K562 (cell line): Measurements from ENCODE around the gene SLC25A51. TPM values are rescaled to one million over a fixed set of nuclear protein-coding genes. Genes with fewer than 3 reads are reported as not detected.

Experiments
- GATAD2A ChIP-seq: fragments of 450-650 bp; IDR thresholded peaks from 2 replicates; pipeline ENCODE4 v1.6.1; 2017
- PHF21A ChIP-seq: fragments of 450-650 bp; IDR thresholded peaks from 2 replicates; pipeline ENCODE4 v1.6.1; 2017; ENCODE audit warnings: low read depth, borderline replicate concordance
- RBM25 ChIP-seq: fragments of 200-400 bp; formaldehyde crosslinking; IDR thresholded peaks from 2 replicates; pipeline ENCODE4 v1.6.1; 2018; ENCODE audit warnings: low read length, low read depth, moderate library complexity; ENCODE audit not compliant: severe bottlenecking
- SMARCA5 ChIP-seq: fragments of 450-650 bp; IDR thresholded peaks from 2 replicates; pipeline ENCODE4 v1.6.1; 2016
- THRB ChIP-seq: fragments of 450-650 bp; formaldehyde crosslinking; conservative IDR thresholded peaks from 2 replicates; pipeline ENCODE4 v1.4.0; 2022; ENCODE audit warnings: mild to moderate bottlenecking, missing genetic modification characterization
- ZNF24 ChIP-seq: fragments of 450-650 bp; IDR thresholded peaks from 2 replicates; pipeline ENCODE4 v1.6.1; 2016
- ZNF830 ChIP-seq: fragments of 250-450 bp; sonication (Bioruptor Pico); IDR thresholded peaks from 2 replicates; pipeline ENCODE4 v1.5.0; 2021; ENCODE audit warnings: mild to moderate bottlenecking
- polyA plus RNA-seq, 8 experiments: library from polyadenylated mRNA; depleted of rRNA in 4 of 8; stranded (reverse) in 5 of 8; unstranded in 3 of 8; fragments of >200 nt; fragmentation: Nextera tagmentation in 2 of 8; fragmentation: Illumina TruSeq in 1 of 8; extraction: Ambion mirVana in 2 of 8; extraction: Trizol in 1 of 8; gene quantifications; 2 replicates each; pipeline versions ENCODE4 v1.2.1 to v1.2.3, GENCODE V29; 2011 to 2014; ENCODE audit warnings: inconsistent platforms in 1 of 8, missing spikeins in 1 of 8
- total RNA-seq, 7 experiments: library from RNA; depleted of rRNA in 6 of 7; stranded (reverse); fragments of >200 nt in 6 of 7; fragmentation: Illumina TruSeq in 2 of 7; extraction: Trizol in 2 of 7; gene quantifications; 2 replicates each; pipeline versions ENCODE4 v1.2.1 to v1.2.3, GENCODE V29; 2011 to 2021; ENCODE audit warnings: low replicate concordance in 1 of 7
- TF ChIP-seq, protein P1 (sequence below): fragments of 450-650 bp; IDR thresholded peaks from 2 replicates; pipeline ENCODE4 v1.6.1; 2016; ENCODE audit warnings: antibody characterized with exemption
- TF ChIP-seq, protein P2 (sequence below): fragments of 250-450 bp; sonication (Bioruptor Pico); IDR thresholded peaks from 2 replicates; pipeline ENCODE4 v1.4.0; 2020; ENCODE audit warnings: mild to moderate bottlenecking
- TF ChIP-seq, protein P3 (sequence below): fragments of 450-650 bp; IDR thresholded peaks from 2 replicates; pipeline ENCODE4 v1.6.1; 2016
- TF ChIP-seq, protein P4 (sequence below): sonication (generic); formaldehyde crosslinking; IDR thresholded peaks from 2 replicates; pipeline ENCODE4 v1.8.0; 2023; ENCODE audit warnings: missing genetic modification reagents, mild to moderate bottlenecking, borderline replicate concordance

Gene SLC25A51
- total and polyA plus RNA-seq, 9 of the 15 experiments (the other 6 are each of a cell fraction or from before 2014, with no cell fraction given): 9.1 to 40.7 (median 24.5) TPM

DNA sequence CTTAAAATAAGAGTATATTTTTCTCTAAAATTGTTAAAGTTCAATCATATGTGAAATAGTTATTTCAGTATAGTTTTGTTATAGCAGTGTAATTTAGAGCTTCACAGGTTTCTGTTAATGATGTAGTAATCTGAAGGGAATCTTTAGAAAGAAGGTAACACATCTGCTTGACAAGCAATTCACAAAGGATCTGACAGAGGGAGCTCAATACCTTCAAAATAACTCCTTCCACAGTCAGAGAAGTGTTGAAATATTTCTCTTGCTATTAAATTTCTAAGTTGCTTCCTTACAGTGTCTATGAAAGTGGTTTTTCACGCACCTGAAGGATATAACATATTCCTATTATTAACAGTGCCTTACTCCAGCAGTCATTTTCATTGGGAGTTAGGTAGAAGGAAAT is 44.9 kb downstream of the SLC25A51 start (continued):
- TF ChIP-seq GATAD2A (no peak), SMARCA5 (no peak), RBM25 (no peak), ZNF830 (CRISPR knock-in tag) (no peak), THRB (CRISPR knock-in tag) (no peak), ZNF24 (no peak), PHF21A (no peak)
- TF ChIP-seq, protein P1, sequence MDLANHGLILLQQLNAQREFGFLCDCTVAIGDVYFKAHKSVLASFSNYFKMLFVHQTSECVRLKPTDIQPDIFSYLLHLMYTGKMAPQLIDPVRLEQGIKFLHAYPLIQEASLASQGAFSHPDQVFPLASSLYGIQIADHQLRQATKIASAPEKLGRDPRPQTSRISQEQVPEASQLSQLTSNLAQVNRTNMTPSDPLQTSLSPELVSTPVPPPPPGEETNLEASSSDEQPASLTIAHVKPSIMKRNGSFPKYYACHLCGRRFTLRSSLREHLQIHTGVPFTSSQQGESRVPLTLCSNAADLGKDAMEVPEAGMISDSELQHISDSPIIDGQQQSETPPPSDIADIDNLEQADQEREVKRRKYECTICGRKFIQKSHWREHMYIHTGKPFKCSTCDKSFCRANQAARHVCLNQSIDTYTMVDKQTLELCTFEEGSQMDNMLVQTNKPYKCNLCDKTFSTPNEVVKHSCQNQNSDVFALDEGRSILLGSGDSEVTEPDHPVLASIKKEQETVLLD: no peak
- TF ChIP-seq, protein P2, sequence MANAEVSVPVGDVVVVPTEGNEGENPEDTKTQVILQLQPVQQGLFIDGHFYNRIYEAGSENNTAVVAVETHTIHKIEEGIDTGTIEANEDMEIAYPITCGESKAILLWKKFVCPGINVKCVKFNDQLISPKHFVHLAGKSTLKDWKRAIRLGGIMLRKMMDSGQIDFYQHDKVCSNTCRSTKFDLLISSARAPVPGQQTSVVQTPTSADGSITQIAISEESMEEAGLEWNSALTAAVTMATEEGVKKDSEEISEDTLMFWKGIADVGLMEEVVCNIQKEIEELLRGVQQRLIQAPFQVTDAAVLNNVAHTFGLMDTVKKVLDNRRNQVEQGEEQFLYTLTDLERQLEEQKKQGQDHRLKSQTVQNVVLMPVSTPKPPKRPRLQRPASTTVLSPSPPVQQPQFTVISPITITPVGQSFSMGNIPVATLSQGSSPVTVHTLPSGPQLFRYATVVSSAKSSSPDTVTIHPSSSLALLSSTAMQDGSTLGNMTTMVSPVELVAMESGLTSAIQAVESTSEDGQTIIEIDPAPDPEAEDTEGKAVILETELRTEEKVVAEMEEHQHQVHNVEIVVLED (CRISPR knock-in tag): no peak
- TF ChIP-seq, protein P3, sequence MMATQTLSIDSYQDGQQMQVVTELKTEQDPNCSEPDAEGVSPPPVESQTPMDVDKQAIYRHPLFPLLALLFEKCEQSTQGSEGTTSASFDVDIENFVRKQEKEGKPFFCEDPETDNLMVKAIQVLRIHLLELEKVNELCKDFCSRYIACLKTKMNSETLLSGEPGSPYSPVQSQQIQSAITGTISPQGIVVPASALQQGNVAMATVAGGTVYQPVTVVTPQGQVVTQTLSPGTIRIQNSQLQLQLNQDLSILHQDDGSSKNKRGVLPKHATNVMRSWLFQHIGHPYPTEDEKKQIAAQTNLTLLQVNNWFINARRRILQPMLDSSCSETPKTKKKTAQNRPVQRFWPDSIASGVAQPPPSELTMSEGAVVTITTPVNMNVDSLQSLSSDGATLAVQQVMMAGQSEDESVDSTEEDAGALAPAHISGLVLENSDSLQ: no peak
- TF ChIP-seq, protein P4, sequence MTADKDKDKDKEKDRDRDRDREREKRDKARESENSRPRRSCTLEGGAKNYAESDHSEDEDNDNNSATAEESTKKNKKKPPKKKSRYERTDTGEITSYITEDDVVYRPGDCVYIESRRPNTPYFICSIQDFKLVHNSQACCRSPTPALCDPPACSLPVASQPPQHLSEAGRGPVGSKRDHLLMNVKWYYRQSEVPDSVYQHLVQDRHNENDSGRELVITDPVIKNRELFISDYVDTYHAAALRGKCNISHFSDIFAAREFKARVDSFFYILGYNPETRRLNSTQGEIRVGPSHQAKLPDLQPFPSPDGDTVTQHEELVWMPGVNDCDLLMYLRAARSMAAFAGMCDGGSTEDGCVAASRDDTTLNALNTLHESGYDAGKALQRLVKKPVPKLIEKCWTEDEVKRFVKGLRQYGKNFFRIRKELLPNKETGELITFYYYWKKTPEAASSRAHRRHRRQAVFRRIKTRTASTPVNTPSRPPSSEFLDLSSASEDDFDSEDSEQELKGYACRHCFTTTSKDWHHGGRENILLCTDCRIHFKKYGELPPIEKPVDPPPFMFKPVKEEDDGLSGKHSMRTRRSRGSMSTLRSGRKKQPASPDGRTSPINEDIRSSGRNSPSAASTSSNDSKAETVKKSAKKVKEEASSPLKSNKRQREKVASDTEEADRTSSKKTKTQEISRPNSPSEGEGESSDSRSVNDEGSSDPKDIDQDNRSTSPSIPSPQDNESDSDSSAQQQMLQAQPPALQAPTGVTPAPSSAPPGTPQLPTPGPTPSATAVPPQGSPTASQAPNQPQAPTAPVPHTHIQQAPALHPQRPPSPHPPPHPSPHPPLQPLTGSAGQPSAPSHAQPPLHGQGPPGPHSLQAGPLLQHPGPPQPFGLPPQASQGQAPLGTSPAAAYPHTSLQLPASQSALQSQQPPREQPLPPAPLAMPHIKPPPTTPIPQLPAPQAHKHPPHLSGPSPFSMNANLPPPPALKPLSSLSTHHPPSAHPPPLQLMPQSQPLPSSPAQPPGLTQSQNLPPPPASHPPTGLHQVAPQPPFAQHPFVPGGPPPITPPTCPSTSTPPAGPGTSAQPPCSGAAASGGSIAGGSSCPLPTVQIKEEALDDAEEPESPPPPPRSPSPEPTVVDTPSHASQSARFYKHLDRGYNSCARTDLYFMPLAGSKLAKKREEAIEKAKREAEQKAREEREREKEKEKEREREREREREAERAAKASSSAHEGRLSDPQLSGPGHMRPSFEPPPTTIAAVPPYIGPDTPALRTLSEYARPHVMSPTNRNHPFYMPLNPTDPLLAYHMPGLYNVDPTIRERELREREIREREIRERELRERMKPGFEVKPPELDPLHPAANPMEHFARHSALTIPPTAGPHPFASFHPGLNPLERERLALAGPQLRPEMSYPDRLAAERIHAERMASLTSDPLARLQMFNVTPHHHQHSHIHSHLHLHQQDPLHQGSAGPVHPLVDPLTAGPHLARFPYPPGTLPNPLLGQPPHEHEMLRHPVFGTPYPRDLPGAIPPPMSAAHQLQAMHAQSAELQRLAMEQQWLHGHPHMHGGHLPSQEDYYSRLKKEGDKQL (CRISPR knock-in tag): no peak
